HepG2 (cell line): Measurements from ENCODE around the gene PLK3. TPM values are rescaled to one million over a fixed set of nuclear protein-coding genes. Genes with fewer than 3 reads are reported as not detected.
A peak's percentile ranks its signal among the peaks of the same experiment; 100 is the strongest.

ENCODE experiments used
- AFF4 ChIP-seq: sonication (generic); formaldehyde crosslinking; IDR thresholded peaks from 2 replicates; pipeline ENCODE4 v1.4.0; 2020; ENCODE audit warnings: missing genetic modification reagents
- ATAD3A ChIP-seq: sonication (generic); formaldehyde crosslinking; IDR thresholded peaks from 2 replicates; pipeline ENCODE4 v1.4.0; 2020; ENCODE audit warnings: missing genetic modification reagents
- CBFB ChIP-seq: sonication (generic); formaldehyde crosslinking; IDR thresholded peaks from 2 replicates; pipeline ENCODE4 v1.4.0; 2020; ENCODE audit warnings: missing genetic modification reagents
- CBX5 ChIP-seq: sonication (generic); formaldehyde crosslinking; IDR thresholded peaks from 2 replicates; pipeline ENCODE4 v1.4.0; 2020; ENCODE audit warnings: missing genetic modification reagents, borderline replicate concordance
- FIP1L1 ChIP-seq: fragments of 200-400 bp; formaldehyde crosslinking; IDR thresholded peaks from 2 replicates; pipeline ENCODE4 v1.6.1; 2018; ENCODE audit warnings: low read depth, mild to moderate bottlenecking, low read length, moderate library complexity, borderline replicate concordance; ENCODE audit not compliant: insufficient read depth
- GPBP1L1 ChIP-seq: sonication (generic); formaldehyde crosslinking; IDR thresholded peaks from 2 replicates; pipeline ENCODE4 v1.5.0; 2020; ENCODE audit warnings: mild to moderate bottlenecking, missing genetic modification reagents
- HOXD1 ChIP-seq: sonication (generic); formaldehyde crosslinking; IDR thresholded peaks from 2 replicates; pipeline ENCODE4 v1.5.0; 2020; ENCODE audit warnings: missing genetic modification reagents
- JDP2 ChIP-seq: sonication (generic); formaldehyde crosslinking; IDR thresholded peaks from 2 replicates; pipeline ENCODE4 v1.8.1; 2022; ENCODE audit warnings: missing genetic modification reagents, borderline replicate concordance
- MED1 ChIP-seq: sonication (generic); formaldehyde crosslinking; IDR thresholded peaks from 2 replicates; pipeline ENCODE4 v1.4.0; 2020; ENCODE audit warnings: missing genetic modification reagents
- NFKB2 ChIP-seq: sonication (generic); formaldehyde crosslinking; IDR thresholded peaks from 2 replicates; pipeline ENCODE4 v1.4.0; 2020; ENCODE audit warnings: missing genetic modification reagents, borderline replicate concordance
- NFYB ChIP-seq: sonication (generic); formaldehyde crosslinking; IDR thresholded peaks from 2 replicates; pipeline ENCODE4 v1.4.0; 2020; ENCODE audit warnings: missing genetic modification reagents
- NR2C2 ChIP-seq: sonication (generic); formaldehyde crosslinking; IDR thresholded peaks from 2 replicates; pipeline ENCODE4 v1.4.0; 2020; ENCODE audit warnings: missing genetic modification reagents, mild to moderate bottlenecking, moderate library complexity, borderline replicate concordance
- NR3C1 ChIP-seq: sonication (generic); formaldehyde crosslinking; IDR thresholded peaks from 2 replicates; pipeline ENCODE4 v1.4.0; 2020; ENCODE audit warnings: missing genetic modification reagents
- SNAPC2 ChIP-seq: sonication (generic); formaldehyde crosslinking; IDR thresholded peaks from 2 replicates; pipeline ENCODE4 v1.8.1; 2022; ENCODE audit warnings: mild to moderate bottlenecking, missing genetic modification reagents
- ZFX ChIP-seq: sonication (generic); formaldehyde crosslinking; IDR thresholded peaks from 2 replicates; pipeline ENCODE4 v1.4.0; 2020; ENCODE audit warnings: mild to moderate bottlenecking, low read depth, missing genetic modification reagents, moderate library complexity
- ZIK1 ChIP-seq: sonication (generic); formaldehyde crosslinking; IDR thresholded peaks from 2 replicates; pipeline ENCODE4 v1.5.0; 2020; ENCODE audit warnings: mild to moderate bottlenecking, low read depth, missing genetic modification reagents, borderline replicate concordance
- ZNF546 ChIP-seq: sonication (generic); formaldehyde crosslinking; conservative IDR thresholded peaks from 2 replicates; pipeline ENCODE4 v1.8.1; 2023; ENCODE audit warnings: mild to moderate bottlenecking, missing genetic modification reagents
- polyA plus RNA-seq, 8 experiments: library from polyadenylated mRNA; depleted of rRNA in 3 of 8; stranded (reverse) in 7 of 8; unstranded in 1 of 8; fragments of >200 nt; fragmentation: Illumina TruSeq in 4 of 8; extraction: Trizol in 4 of 8; gene quantifications; 2 replicates each; pipeline versions ENCODE4 v1.2.1 to v1.2.3, GENCODE V29; 2011 to 2016; ENCODE audit warnings: low read depth in 4 of 8, missing spikeins in 1 of 8, mixed read lengths in 1 of 8; ENCODE audit not compliant: insufficient read depth in 1 of 8
- total RNA-seq, 5 experiments: library from RNA; depleted of rRNA; stranded (reverse); fragments of >200 nt; fragmentation: Illumina TruSeq; extraction: Trizol; gene quantifications; 2 replicates each; pipeline ENCODE4 v1.2.3, GENCODE V29; 2016; ENCODE audit warnings: low read depth in 1 of 5
- TF ChIP-seq, protein P1 (sequence below): sonication (generic); formaldehyde crosslinking; IDR thresholded peaks from 2 replicates; pipeline ENCODE4 v1.5.1; 2020; ENCODE audit warnings: missing genetic modification reagents, mild to moderate bottlenecking, borderline replicate concordance
- TF ChIP-seq, protein P2 (sequence below): sonication (generic); formaldehyde crosslinking; IDR thresholded peaks from 2 replicates; pipeline ENCODE4 v1.5.0; 2020; ENCODE audit warnings: missing genetic modification reagents
- TF ChIP-seq, protein P3 (sequence below): sonication (generic); formaldehyde crosslinking; IDR thresholded peaks from 2 replicates; pipeline ENCODE4 v1.8.0; 2022; ENCODE audit warnings: mild to moderate bottlenecking, missing genetic modification reagents

PLK3 gene
- total and polyA plus RNA-seq, 2 of the 13 experiments (the other 11 are each of a cell fraction or from before 2014, with no cell fraction given) = 9.8 to 16.9 TPM

DNA sequence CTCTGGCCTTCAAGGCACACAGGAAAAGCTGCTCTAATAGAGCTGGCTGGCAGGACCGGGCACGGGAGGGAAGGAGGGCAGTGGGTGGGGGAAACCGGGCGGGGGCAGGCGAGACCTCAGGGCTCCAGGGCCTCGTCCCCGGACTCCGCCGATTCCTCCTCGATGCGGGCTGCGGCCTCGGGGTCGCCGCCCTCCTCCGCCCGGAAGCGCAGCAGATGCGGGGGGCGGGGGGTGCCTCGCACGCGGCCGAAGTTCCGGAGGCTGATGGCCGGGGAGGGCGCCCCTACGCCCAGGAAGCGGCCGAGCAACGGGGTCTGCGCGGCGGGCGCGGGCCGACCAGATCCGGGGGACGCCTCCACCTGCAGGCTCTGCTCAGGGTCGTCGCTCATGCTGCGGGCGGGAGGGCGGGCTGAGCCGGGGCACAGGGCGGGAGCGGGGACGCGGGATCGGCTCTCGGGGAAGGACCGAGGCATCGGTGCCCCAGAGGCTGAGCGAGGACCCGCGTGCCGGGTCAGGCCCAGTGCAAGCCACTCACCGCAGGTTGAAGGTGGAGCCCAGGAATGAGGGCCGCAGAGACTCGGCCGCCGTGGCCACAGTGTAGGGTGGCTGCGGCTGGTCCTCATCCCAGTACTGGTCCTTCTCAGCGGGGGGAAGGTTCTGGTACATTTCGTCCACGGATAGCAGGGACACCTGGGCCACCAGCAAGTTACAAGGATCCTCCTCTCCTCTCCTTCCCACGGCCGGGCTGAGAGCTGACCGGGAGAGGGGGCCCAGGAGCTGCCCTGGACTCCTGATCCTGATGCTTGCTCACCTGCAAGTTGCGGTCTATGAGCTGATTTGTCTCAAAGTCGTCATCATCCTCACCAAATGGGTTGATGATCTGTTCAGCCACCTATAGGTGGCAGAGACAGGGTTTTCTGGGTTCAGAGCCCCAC is 15.8 kb upstream of the PLK3 start (continued):
- TF ChIP-seq NFYB (CRISPR knock-in tag) (0 out of 2 replicates have a peak, but pooled peaks have one; percentile 14), NFKB2 (CRISPR knock-in tag) (peak; percentile 76; the same call in 1 of the 2 replicates), ATAD3A (no peak), JDP2 (CRISPR knock-in tag) (no peak; the same call in 1 of the 2 replicates), CBFB (peak; percentile 30; the same call in 1 of the 2 replicates), HOXD1 (CRISPR knock-in tag) (no peak), SNAPC2 (CRISPR knock-in tag) (peak; percentile 70), NR2C2 (no peak; the same call in 1 of the 2 replicates), NR3C1 (CRISPR knock-in tag) (no peak), FIP1L1 (no peak), ZFX (peak; percentile 91), GPBP1L1 (no peak), CBX5 (CRISPR knock-in tag) (no peak; the same call in 1 of the 2 replicates), ZNF546 (CRISPR knock-in tag) (no peak), ZIK1 (CRISPR knock-in tag) (peak; percentile 71; the same call in 1 of the 2 replicates), AFF4 (no peak), MED1 (CRISPR knock-in tag) (no peak; the same call in none of the 2 replicates)
- TF ChIP-seq, protein P1, sequence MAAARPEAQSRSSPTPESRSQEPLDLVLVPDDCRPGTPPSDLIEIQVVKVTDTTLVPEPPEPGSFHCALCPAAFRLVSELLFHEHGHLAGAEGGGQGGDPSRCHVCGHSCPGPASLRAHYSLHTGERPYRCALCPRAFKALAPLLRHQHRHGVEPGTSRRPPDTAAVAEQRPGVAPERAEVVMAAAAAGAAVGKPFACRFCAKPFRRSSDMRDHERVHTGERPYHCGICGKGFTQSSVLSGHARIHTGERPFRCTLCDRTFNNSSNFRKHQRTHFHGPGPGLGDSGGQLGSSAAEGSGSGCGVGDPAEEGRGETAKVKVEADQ (CRISPR knock-in tag) = peak; percentile 24; the same call in 1 of the 2 replicates
- TF ChIP-seq, protein P2, sequence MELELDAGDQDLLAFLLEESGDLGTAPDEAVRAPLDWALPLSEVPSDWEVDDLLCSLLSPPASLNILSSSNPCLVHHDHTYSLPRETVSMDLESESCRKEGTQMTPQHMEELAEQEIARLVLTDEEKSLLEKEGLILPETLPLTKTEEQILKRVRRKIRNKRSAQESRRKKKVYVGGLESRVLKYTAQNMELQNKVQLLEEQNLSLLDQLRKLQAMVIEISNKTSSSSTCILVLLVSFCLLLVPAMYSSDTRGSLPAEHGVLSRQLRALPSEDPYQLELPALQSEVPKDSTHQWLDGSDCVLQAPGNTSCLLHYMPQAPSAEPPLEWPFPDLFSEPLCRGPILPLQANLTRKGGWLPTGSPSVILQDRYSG (CRISPR knock-in tag) = peak; percentile 46; the same call in 1 of the 2 replicates
- TF ChIP-seq, protein P3, sequence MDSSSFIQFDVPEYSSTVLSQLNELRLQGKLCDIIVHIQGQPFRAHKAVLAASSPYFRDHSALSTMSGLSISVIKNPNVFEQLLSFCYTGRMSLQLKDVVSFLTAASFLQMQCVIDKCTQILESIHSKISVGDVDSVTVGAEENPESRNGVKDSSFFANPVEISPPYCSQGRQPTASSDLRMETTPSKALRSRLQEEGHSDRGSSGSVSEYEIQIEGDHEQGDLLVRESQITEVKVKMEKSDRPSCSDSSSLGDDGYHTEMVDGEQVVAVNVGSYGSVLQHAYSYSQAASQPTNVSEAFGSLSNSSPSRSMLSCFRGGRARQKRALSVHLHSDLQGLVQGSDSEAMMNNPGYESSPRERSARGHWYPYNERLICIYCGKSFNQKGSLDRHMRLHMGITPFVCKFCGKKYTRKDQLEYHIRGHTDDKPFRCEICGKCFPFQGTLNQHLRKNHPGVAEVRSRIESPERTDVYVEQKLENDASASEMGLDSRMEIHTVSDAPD (CRISPR knock-in tag) = peak; percentile 50; the same call in 1 of the 2 replicates
